HG03175 (cell line): ENCODE measurements around the gene PDCD5.
A peak's percentile ranks its signal among the peaks of the same experiment; 100 is the strongest.
"Not testable (repeated sequence)": the region's sequence is repeated elsewhere in the genome, so short reads cannot be mapped to it uniquely, and the experiment has no call there.

ENCODE experiments used
- ATAC-seq: cut with Tn5 transposase; IDR thresholded peaks from one replicate; pipeline ENCODE4 v1.9.1; 2021; ENCODE audit warnings: mild to moderate bottlenecking, moderate library complexity; ENCODE audit not compliant: unreplicated experiment

Gene PDCD5, protein sequence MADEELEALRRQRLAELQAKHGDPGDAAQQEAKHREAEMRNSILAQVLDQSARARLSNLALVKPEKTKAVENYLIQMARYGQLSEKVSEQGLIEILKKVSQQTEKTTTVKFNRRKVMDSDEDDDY

DNA sequence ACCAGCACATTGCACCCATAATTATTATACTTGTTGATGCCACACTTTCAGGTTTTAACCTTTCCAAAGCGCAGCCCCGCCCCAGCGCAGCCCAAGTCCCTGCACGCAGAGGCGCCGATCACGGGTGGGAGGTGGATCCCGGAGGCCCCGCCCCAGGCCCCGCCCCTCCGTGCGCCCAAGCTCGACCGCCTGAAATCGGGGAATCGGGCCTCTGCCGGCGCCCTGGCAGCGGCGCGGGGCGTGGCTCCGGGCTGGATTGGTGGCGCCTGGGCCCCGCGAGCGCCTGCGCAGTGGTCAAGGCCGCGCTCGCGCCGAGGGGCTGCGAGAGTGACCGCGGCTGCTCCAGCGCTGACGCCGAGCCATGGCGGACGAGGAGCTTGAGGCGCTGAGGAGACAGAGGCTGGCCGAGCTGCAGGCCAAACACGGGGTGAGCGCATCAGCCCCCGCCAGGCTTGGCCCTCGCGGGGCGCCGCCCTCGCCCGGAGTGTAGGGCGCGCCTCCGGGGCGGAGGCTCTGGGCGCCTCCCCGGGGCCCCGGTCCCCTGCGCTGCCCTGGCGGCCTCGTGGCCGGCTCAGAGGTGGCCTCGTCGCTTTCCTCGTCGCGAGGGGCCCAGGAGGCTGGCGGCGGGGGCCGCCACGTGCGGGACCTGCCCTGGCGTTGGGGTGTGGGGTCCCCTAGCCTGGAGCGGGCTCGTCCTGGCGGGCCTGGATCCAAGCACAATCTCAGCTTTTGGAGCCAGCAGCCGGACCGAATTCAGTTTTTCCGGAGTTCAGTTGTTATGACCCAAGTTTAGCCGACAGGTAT lies at the start of gene PDCD5:
PDCD5 (plus strand) TSS at position 290 of the 804 bp plus-strand sequence; CDS start at position 362, 72 bp downstream.
- ATAC-seq: peak; percentile 95

DNA sequence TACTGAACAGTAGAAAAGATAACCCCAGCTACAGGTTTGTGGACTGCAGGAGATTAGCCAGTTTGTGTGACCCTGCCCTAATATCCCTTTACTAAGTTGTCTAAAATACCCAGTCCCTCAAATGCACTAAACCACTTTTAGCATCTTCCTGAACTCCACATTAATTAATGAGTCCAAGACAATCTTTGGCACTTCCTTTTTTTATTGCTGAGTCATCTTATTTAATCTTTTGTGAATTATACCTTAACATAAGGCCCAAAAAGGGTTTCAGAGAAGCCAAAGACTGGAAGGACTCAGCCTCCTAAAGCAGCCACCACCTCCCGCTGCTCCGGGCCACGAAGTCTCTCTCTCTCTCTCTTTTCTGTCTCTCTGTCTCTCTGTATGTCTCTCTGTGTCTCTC lies 48.8 kb upstream of the PDCD5 start:
- no peak for ATAC-seq

DNA sequence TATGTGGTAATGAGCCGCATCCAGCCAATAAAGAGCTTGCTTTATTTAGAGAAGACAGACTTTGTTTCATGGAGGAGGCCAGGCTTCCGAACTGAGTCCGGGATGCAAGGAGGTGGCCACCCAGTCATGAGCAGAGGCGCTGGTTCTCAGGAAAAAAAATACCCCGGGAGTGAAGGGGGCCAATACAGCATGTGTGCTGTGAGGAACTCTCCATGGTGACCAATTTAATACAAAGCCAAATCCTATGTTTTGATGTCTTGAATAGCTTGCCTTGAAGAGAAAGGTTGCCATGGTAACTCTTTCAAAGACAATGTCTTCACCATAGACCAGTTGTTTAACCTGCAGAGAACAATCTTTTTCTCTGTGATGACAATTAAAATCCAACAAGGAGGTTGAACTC lies 43.4 kb upstream of the PDCD5 start:
- no peak for ATAC-seq

DNA sequence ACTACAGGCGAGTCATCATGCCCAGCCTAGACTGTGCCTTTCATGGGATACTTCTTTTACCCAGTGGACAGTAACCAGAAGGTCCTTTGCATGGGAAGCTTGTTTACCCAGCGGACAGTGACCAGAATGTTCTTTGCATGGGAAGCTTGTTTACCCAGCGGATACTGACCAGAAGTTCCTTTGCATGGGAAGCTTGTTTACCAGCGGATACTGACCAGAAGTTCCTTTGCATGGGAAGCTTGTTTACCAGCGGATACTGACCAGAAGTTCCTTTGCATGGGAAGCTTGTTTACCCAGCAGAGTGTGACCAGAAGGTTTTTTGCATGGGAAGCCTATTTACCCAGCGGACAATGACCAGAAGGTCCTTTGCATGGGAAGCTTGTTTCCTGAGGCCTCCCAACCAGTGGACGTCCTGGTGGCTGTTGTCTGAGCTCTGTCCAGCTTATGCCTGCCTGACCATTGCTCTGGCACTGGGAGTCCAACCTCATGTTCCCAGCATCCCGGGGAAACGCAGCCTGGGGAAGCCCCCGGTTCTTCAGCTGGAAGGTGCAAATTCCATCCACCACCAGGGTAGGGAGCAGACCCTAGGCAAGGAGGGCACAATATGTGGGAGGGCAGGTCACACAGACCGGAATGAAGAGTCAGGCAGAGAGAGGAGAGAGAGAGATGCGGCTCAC lies 41.6 kb upstream of the PDCD5 start:
- no peak for ATAC-seq

DNA sequence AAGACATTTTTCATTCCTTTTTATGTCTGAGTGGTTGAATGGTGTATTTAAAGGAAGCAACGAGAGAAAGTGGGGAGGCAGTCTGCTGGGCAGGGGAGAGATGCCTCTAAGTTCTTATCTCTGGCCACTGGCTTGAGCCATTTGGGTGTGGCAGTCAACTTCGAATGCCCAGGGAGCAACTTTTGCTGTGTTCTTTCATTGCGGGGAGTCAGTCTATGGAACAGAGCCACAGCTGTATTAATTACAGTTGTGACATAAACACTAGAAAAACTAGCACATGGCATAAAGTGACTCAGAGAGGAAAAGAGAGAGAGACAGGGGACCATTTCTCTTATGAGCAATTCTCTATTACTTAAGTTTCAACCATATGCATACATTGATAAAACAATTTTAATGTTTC lies 40.4 kb upstream of the PDCD5 start:
- no peak for ATAC-seq

DNA sequence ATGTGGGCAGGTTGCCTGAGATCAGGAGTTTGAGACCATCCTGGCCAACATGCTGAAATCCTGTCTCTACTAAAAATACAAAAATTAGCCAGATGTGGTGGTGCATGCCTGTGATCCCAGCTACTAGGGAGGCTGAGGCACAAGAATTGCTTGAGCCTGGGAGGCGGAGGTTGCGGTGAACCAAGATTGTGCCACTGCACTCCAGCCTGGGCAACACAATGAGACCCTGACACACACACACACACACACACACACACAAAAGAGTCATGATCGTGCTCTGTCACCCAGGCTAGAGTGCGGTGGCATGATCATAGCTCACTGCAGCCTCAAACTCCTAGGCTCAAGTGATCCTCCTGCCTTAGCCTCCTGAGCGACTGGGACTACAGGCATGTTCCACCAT lies 39.6 kb upstream of the PDCD5 start:
- not testable (repeated sequence) for ATAC-seq

DNA sequence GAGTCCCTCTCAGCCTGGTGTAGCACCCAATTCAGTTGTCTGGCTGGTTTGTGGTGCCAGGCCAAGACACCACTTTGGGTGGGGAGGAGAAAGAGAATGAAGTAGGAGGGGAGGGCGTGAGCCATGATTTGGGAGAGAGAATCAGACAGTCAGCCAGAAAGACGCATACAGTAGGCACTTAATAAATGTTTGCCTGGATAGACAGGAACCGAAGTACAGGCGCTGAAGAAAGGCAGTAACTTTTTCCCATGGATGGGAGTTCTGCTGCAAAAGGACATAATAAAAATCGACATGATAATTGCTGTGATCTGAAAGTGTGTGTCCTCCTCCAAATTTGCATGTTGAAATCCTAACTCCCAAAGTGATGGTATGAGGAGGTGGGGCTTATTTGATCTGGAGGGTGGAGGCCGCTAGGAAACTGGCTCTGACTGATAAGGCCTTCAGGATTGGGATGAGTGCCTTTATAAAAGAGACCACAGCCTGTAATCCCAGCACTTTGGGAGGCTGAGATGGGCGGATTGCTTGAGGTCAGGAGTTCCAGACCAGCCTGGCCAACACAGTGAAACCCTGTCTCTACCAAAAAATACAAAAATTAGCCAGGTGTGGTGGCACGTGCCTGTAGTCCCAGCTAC lies 38.4 kb upstream of the PDCD5 start:
- no peak for ATAC-seq

DNA sequence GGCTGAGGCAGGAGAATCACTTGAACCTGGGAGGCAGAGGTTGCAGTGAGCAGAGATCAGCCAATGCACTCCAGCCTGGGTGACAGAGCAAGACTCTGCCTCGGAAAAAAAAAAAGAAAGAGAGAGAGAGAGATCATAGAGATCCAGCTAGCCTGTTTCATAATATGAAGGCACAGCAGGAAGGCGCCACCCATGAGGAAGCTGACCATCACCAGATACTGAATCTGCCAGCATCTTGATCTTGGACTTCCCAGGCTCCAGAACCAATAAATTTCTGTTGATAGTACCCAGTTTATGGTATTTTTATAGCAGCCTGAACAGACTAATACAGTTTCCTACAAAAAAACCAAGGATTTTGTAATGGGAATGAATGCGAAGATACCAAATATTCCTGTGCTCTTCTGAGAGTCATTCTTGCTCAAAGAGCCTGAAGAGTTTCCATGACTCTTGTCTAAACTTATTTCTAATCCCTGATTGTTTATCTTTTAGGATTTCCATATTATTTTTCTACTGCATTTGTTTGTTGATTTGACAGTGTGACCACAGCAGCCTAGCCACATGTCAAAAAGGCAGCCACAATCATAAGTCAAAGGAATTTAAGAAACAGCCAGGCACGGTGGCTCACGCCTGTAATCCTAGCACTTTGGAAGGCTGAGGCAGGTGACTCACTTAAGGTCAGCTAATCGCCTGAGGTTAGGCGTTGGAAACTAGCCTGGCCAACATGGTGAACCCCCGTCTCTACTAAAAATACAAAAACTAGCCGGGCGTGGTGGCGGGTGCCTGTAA lies 37.7 kb upstream of the PDCD5 start:
- ATAC-seq: no peak

DNA sequence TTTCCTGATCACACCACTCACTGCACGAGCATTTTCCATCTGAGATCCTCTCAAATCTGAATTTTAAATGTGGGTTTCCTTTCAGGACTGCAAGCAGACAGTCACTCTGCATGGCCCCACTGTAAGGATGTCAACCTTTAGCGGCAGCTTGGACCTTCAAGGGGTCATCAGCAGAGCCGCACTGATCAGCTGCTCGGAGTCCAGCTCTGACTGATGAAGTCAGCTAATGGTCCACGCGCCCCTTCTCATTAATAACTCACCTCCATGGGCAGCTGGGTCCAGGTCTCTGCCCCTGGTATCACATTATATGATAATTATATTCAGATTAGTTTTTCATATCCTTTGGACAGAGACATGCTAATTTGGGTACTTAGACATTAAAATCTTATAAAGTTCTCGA lies 36.1 kb upstream of the PDCD5 start:
- ATAC-seq: no peak

DNA sequence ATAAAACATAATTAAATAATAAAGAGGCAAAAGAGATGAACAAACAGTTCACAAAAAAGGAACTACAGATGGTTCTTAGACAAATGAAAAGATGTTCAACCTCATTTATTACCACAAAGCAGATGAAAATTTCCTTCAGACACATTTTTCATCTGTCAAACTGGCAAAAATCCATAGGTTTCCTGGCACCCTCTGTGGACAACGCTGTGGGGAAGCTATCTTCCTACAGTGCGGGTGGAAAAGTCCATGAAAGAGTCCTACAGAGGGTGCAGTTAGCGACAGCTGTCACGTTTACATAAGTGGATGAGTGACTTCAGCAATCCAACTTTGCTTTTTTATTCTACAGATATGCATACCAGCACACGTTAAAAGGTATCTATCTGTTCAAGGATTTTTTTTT lies 30.3 kb upstream of the PDCD5 start:
- no peak for ATAC-seq

DNA sequence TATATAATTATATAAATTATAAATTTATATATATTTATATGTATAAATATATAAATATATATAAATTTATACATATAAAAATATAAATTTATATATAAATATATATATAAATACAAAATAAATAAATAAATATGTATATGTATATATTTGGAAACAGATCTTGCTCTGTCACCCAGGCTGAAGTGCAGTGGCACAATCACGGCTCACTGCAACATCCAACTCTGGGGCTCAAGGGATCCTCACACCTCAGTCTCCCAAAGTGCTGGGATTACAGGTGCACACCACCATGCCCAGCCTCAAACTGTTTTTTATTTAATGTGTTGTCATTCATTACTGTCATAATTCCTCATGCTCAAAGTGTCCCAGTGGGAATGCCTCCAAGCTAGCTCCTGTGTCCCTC lies 25.2 kb upstream of the PDCD5 start:
- no peak for ATAC-seq

DNA sequence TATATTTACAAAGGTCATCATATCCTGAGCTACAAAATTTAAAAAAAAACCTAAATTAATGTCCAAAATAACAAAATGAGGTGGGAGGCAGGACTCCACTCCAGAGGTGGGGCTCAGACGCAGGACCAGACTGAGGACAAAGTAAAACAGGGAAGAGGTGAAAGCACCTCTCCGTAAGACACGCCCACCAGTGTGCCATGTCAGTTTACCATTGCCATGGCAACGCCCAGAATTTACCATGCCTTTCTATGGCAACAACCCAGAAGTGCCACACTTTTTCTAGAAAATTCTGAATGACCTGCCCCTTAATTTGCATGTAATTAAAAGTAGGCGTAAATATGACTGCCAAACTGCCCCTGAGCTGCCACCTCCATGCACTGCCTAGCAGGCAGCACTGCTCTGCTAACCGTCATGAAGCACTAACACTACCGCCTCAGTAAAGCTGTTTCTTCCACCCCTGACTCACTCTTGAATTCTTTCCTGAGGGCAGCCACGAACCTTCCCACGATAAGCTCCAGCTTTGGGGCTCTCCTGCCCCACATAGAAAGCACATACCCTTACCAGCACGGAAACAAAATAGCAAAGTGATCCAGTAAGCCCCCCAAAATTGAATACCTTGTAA lies 22.3 kb upstream of the PDCD5 start:
- ATAC-seq: no peak

DNA sequence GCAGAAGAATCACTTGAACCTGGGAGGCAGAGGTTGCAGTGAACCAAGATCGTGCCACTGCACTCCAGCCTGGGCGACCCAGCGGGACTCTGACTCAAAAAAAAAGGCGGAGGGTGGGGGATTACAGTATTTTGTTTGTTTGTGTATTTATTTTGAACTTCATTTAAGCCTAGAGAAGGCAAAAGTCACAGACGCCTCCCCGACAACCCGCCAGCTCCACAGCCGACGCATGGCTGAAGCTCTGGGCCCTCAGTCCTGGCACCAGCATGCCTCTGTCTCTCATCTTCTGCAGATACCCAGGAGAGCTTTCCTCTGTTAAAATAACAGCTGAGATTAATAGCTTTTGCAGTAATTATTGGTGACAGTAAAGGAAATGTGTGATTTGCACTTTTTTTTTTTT lies 17.2 kb upstream of the PDCD5 start:
- ATAC-seq: no peak

DNA sequence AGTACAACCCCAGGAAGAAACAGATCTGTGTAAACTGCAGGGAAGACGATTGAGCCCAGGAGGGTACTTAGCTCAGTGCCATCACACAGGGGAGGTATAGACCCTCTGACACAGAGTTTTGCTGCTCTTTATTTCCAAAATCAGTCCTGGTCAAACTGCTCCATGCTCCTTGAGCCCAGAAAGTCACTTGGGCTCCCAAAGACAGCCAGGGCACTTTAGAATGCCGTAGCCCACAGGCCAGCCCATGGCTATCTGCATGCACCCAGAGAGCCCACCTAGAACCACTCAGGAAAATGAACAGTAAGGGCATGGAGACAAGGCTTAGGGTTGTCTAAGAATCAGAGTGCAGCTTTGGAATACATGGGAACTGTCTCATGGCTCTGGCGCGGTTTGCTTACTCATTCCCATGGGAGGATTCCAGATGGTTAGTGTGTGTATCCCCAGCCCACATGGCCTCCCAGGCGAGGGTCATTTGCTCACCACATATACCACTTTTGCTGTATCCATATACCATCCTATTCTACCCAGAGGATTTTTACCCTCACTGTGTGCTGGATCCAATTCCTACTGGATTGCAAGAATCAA lies 14.7 kb upstream of the PDCD5 start:
- no peak for ATAC-seq

DNA sequence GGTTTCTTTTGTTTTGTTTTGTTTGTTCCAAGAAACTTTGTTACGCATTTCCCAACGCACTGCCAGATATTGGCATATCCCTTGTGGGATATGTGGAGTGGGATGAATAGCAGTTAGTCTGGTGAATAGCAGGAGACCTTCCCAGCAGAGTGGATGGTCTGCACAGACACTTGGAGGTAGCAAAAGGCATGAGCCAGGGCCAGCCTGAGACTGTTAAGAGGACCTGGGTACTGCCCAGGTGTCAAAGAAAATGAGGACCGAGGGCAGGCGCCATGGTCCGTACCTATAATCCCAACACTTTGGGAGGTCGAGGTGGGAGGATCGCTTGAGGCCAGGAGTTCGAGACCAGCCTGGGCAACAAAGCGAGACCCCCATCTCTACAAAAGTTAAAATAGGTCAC lies 13.5 kb upstream of the PDCD5 start:
- no peak for ATAC-seq

DNA sequence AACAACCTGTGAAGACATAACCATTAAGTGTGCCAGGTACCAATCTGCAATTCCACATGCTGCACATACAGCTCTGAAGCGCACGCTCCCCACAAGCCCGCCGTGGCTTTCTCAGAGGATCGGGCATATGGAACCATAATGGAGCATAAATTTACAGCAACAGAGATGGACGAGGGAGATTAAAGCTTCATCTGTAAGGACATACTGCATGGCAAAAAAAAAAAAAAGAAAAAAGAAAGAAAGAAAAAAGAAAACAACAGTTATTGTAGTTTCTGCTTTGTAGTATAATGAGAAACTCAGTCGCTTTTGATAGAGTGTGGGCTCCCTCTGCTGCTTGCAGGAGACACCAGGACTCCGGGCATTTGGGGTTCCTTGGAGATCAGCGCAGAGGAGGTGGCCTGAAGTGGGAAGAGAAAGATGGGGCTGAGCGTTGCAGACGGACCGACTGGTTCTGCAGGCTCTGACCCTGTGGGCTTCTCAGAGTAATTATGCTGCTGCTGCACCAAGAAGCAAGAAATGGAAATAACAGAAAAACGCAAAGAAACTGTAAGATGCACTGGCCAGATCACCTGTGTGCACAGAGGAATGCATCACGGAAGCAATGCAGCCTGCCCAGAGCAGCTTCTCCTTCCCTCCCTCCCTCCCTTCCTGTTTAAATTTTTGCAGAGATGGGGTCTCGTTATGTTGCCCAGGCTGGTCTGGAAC lies 10.8 kb upstream of the PDCD5 start:
- no peak for ATAC-seq

DNA sequence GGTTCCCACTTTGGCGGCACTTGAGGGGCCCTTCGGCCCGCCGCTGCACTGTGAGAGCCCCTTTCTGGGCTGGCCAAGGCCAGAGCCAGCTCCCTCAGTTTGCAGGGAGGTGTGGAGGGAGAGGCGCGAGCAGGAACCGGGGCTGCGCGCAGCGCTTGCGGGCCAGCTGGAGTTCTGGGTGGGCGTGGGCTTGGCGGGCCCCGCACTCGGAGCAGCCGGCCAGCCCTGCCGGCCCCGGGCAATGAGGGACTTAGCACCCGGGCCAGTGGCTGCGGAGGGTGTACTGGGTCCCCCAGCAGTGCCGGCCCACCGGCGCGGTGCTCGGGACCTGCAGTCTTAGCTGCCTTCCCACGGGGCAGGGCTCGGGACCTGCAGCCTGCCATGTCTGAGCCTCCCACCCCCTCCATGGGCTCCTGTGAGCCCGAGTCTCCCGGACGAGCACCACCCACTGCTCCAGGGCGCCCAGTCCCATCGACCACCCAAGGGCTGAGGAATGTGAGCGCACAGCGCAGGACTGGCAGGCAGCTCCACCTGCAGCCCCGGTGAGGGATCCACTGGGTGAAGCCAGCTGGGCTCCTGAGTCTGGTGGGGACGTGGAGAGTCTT lies 9.4 kb upstream of the PDCD5 start:
- not testable (repeated sequence) for ATAC-seq

DNA sequence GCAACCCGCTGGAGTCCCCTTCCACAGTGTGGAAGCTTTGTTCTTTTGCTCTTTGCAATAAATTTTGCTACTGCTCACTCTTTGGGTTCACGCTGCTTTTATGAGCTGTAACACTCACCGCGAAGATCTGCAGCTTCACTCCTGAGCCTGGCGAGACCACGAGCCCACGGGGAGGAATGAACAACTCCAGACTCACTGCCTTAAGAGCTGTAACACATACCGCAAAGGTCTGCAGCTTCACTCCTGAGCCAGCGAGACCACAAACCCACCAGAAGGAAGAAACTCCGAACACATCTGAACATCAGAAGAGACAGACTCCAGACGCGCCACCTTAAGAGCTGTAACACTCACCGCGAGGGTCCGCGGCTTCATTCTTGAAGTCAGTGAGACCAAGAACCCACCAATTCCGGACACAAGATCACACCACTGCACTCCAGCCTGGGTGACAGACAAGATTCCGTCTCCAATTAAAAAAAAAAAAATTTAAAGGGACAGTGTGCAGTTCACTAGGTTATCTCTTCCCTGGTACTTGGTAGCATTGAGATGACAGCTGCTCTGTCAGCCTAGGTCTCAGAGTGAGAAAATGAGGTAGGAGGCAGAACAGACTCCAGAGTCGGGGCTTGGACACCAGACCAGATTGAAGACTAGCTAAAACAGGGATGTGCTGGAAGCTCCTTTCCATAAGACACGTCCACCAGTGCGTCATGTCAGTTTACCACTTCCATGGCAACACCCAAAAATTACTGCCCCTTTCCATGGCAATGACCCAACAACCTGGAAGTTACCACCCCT lies 8.1 kb upstream of the PDCD5 start:
- ATAC-seq: not testable (repeated sequence)

DNA sequence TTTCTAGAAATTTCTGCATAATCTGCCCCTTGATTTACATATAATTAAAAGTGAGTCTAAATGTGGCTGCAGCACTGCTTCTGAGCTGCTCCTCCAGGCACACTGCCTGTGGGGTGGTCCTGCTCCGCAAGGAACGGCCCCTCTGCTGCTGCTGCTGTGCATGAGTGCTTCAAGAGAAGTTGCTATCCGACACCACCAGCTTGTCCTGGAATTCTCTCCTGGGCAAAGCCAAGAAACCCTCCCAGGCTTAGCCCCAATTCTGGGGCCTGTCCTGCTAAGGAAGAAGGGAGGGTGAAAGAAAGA lies 7.5 kb upstream of the PDCD5 start:
- ATAC-seq: no peak
